SHP77 (cell line): Measurements from ENCODE around the gene PSMA6.

Experiments
- DNase-seq, 2 experiments: peaks; one replicate each; lab custom pipeline; 2025; lab: John Stamatoyannopoulos, UW

PSMA6 gene

GRCh38 chr14:35366521-35366976 lies 74.4 kb downstream of the PSMA6 start:
- DNase-seq: no peak

DNA sequence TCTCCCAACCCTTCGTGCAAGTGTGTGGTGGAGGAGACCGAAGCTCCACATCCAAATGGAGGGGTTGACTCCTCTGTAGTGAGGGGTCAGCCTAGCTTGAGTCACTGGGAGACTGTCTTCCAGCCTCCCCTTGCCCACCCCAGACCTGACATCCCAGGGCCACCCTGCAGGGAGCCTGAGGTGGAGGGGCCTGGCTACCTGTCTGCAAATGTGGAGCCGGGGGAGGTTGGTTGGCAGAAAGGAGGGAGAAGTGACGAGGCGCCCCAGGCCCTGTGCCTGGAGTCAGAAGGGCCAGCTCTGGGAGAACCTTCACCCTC lies 74.8 kb downstream of the PSMA6 start:
- no peak for DNase-seq
